HG03432 (cell line): ENCODE data around the gene SMYD3.
"Not testable (repeated sequence)": the region's sequence is repeated elsewhere in the genome, so short reads cannot be mapped to it uniquely, and the experiment has no call there.

Source experiments
- ATAC-seq: cut with Tn5 transposase; IDR thresholded peaks from one replicate; pipeline ENCODE4 v1.9.1; 2021; ENCODE audit warnings: mild to moderate bottlenecking, moderate library complexity; ENCODE audit not compliant: unreplicated experiment

The SMYD3 gene

DNA sequence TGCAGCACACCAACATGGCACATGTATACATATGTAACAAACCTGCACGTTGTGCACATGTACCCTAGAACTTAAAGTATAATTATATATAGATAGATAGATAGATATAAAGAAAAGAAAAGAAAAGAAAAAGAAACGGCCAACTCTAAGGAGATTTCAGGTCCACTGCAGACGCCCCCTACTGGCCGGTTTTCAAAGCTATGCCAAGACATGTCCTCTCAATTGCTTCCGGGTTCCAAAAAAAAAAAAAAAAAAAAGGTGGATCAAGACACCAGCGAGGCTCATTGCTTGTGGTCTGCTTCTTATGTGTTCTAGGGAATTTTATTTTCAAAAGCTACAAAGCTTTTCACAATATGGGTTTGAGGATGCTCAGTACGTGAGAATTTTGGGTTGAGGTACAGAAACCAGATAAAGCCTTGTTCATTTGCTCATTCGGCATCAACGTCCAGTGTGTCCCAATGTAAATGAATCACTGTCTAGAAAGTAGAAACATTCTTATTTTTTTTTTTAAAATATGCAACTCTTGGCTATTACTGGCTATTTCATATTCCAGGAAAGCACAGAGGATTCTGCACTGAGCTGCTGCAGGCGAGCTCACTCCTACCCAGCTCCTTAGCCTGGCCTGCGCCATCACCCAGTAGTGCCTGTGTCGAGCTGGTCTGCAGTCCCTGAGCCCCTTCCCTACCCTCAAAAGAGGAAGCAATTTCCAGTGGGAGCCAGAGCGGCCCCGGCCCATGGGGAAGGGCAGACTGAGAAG, 709.3 kb downstream of the SMYD3 start:
- no peak for ATAC-seq

- ATAC-seq, result no peak
These were observed 715.4 kb downstream of the SMYD3 start for GRCh38 chr1:245791410-245792312.

- no peak for ATAC-seq
These were observed 716.6 kb downstream of the SMYD3 start for GRCh38 chr1:245790441-245790840.

DNA sequence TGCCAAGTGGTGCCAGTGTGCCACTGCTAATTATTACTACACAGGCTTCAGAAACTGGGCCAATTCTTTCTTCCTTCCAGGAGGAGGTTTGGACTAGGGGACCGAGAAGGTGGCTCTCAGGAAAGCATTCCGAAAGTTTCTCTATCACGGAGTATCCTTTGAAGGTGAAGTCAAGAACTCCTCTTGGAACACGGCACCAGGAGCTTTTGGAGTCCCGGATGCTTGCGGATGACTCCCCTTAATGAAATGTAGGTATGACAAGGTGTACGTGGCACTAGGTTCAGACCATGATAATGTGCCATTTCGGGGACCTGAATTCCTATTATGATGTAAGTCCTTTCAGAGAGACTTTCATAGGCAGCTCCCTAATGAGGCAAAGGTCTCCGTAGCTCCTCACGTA, 718.2 kb downstream of the SMYD3 start:
- no peak for ATAC-seq

GRCh38 chr1:245788269-245788668, 718.8 kb downstream of the SMYD3 start:
- no peak for ATAC-seq

GRCh38 chr1:245786948-245787347, 720.1 kb downstream of the SMYD3 start:
- no peak for ATAC-seq

DNA sequence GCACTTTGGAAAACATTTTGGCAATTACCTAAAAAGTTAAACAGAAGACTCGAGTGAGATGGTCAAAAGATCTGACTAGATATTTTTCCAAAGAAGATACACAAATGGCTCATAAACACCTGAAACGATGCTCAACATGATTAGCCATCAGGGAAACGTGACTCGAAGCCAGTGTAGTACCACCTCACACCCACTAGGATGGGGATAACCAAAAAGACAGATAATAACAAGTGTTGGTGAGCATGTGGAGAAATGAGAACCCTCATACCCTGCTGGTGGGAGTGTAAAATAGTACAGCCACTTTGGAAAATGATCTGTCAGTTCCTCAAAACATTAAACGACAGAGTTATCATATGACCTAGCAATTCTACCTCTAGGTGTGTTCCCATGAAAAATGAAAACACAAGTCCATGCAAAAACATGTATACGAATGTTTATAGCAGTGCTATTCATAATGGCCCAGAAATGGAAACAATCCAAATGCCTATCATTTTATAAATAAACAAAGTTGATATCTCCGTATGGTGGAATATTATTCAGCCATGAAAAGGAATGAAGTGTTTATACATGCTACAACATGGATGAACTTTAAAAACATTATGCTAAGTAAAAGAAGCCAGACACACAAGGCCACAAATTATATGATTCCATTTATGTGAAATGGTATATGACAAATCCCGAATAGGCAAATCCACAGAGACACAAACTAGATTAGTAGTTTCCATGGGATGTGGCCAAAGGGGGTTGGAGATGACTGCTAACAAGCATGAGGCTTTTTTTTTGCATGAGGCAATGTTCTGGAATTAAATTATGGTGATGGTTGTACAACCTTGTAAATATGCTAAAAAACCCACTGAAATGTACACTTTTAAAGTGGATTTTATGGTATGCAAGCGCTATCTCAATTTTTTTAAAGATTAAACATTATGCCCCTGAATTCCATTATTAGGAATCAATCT, 727.0 kb downstream of the SMYD3 start:
- ATAC-seq, result no peak

DNA sequence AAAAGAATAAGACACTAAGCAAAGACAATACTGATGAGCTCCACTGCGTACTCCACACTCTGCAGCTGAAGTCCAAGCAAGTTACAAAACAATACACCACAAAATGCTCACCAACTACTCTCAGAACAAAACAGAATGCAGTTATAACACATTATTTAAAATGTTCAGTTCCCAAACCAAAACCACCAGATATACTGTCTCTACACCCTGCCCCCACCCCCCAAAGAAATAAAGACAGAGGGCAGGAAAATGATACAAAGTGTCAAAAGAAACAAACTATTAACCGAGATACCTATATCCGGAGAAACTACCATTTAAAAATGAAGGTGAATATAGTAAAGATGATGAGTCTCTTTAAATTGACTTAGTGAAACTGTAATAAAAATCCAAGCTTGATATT, 729.3 kb downstream of the SMYD3 start:
- no peak for ATAC-seq

GRCh38 chr1:245776694-245777332, 730.3 kb downstream of the SMYD3 start:
- no peak for ATAC-seq

- ATAC-seq, result no peak
These were observed 730.9 kb downstream of the SMYD3 start for GRCh38 chr1:245776139-245776538.

- not testable (repeated sequence) for ATAC-seq
These were observed 732.1 kb downstream of the SMYD3 start for GRCh38 chr1:245774931-245775330.

- no peak for ATAC-seq
These were observed 732.9 kb downstream of the SMYD3 start for GRCh38 chr1:245774196-245774595.

DNA sequence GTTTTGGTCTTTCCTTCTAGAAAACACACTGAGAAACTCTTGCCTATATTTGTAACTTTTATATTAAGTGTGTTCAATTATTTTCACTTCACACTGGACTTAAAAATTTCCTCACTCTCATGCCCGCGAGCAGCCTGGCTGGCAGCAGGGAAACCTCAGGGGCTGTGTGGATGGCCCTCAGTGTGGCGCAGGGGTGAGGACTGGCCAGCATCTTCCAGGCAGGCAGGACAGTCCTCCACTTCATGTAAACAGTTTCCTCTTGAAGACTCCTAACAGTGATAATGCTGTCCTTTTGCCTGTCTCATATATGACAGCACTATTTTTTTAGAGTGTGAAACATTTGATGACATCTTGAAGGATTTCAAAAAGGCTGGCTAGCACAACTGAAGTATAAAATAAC, 733.7 kb downstream of the SMYD3 start:
- ATAC-seq, result no peak

DNA sequence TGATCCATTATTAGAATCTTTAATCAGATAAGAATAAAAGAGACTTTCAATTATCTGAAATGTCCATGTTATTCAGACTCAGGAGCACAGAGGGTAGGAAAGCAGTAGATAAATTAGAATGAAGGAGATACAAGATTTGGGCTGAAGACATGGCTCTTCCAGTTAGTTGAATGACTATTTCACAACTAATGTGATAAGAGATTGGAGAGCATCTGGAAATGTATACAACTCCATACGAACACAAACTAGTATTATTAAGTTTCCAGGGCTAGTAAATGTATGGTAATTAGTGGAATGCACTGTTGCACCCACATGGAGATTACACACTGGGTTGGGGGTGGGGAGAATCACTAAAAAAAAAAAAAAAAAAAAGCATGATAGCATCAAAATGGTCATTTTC, 734.3 kb downstream of the SMYD3 start:
- no peak for ATAC-seq

GRCh38 chr1:245772325-245772724, 734.8 kb downstream of the SMYD3 start:
- no peak for ATAC-seq

DNA sequence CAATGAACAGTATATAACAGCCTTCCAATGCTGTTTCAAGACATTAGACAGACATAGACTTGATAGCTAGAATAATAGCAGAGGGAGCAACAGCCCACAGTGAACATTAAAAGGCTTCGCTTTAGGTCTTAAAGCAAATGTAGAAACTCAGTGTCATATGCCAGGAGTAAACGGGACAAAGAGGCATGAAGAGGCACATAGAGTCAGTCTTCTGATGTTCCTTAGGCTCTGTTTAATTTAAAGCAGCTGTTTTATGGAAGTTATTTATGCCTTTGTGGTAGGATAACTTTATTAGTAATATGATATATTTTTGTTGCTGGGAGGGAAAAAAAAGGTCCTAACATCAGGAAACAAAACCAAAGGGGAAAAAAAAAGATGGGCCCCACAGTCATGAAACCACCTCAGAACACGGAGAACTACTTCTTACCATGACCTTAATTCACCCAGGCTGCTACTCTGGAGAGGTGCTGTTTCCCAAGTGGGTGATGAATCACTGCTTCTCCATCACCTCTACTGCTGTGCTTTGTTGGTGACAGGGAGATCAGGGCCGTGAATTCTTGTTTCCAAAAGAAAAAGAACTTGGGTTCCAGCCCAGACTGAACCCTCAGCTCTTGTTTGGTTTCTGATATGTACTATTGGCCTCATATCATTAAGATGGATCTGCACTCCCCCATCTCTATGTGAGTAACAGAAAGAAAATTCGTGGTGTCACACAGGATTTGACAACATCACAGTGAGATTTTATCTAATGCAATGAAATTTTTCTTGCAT, 735.4 kb downstream of the SMYD3 start:
- ATAC-seq, result no peak

GRCh38 chr1:245770156-245770555, 736.9 kb downstream of the SMYD3 start:
- ATAC-seq, result no peak

DNA sequence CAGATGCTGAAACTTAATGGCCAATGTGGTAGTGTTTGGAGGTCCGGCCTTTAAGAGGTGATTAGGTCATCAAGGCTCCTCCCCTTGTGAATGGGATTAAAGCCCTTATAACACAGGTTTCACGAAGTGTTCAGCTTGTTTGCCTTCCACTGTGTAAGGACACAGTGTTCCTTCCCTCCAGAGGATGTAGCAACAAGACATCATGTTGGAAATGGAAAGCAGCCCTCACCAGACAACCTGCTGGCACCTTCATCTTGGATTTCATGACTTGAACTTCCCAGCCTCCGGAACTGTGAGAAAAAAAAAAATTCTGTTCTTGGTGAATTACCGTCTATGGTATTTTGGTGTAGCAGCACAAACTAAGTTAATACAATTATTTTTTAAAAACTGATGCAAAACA, 738.5 kb downstream of the SMYD3 start:
- no peak for ATAC-seq

DNA sequence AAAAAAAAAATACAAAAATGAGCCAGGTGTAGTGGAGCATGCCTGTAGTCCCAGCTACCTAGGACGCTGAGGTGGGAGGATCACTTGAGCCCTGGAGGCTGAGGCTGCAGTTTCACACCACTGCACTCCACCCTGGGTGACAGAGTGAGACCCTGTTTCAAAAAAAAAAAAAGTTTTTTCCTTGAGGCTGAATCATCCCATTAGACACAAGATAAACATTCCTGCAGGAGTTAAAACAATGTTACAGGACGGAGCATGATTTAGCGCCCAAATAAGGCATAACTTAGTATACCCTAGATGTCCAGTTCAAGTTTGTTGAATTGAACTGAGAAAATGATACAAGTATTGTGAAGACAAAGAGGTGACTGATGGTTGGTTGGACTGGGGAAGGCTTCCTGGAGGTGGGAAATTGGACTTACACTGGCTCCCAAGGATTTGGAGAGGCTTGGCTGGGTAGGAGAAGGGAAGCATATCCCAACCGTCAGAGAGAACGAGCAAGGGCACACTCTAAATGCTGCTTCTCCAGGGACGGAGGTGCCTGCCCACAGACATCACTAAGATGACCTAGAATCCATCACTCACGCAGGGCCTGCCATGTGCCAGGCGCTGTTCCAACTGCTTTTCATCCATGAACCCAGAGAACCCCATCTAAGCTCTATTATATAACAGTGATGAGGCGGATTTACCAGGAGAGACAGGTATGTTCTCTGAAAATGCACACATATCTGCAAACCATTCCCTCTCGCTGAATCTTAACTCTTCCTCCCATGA, 741.7 kb downstream of the SMYD3 start:
- no peak for ATAC-seq
